Hippocampal formation (tissue), 2 donors: ENCODE data around the gene IL1RL2.
A peak's percentile ranks its signal among the peaks of the same experiment; 100 is the strongest.

Experiments
- DNase-seq, 2 donors: peaks; one replicate each; lab custom pipeline; 2025; lab: John Stamatoyannopoulos, UW

The IL1RL2 gene

DNA sequence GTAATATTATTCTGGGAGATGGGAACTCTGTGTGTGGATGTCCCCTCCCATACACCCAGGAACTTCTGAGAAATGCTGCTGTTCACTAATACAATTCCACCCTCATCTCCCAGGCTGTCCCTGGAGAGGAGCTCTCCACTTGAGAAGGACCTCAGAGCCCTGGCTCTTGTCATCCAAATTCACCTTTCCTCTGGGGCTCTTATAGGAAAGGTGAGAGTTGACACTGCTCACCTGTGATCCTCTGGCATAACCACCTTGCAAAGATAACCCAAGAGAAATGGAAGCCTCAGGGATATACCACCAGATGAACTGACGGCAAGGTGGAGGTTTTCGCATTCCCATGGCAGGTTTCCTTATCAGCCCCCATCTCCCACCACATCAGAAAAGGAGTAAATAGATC, 52.0 kb downstream of the IL1RL2 start:
- no peak for DNase-seq

DNA sequence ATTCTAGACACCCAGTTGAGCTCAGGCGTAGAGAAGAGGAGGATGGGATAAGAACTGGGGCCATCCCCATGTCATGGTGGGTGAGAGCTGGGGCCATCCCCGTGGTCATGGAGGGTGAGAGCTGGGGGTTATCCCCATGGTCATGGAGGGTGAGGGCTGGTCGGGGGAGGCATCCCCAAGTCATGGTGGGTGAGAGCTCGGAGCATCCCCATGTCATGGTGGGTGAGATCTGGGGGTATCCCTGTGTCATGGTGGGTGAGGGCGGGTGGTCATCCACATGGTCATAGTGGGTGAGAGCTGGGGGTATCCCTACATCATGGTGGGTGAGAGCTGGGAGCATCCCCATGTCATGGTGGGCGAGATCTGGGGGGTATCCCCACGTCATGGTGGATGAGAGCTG, 52.5 kb downstream of the IL1RL2 start:
- DNase-seq, result no peak

- peak; percentile 71 to 74 for DNase-seq
These were observed 54.0 kb downstream of the IL1RL2 start for GRCh38 chr2:102240640-102241370.

DNA sequence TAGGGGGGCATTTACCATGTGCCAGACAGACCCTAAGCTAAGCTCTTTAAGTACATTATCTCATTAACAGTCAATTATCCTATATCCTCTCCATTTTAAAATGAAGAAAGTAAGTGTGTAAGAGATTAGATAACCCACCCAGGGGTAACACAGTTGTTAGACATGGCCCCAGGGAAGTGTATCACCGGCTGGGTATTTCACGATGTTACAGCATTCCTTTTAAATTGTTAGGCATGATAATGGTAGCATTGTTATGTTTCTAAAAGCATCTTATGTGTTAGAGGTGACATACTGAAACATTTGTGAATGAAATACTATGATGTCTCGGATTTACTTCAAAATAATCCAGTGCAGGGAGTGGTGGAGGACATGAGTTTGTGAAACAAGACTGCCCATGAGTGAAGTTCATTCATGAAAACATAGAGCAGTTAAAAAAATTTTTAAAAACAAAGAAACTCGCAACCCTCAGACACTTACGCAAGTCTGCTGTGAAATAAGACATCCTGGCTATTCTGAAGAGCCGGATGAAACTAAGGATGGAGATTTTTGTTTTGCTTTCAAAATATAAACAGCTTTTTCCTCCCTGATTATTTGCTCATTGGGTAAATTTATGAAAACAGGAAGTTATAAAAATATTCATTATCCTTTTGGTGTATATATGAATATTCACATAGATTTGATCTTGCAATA, 54.9 kb downstream of the IL1RL2 start:
- DNase-seq, result no peak

DNA sequence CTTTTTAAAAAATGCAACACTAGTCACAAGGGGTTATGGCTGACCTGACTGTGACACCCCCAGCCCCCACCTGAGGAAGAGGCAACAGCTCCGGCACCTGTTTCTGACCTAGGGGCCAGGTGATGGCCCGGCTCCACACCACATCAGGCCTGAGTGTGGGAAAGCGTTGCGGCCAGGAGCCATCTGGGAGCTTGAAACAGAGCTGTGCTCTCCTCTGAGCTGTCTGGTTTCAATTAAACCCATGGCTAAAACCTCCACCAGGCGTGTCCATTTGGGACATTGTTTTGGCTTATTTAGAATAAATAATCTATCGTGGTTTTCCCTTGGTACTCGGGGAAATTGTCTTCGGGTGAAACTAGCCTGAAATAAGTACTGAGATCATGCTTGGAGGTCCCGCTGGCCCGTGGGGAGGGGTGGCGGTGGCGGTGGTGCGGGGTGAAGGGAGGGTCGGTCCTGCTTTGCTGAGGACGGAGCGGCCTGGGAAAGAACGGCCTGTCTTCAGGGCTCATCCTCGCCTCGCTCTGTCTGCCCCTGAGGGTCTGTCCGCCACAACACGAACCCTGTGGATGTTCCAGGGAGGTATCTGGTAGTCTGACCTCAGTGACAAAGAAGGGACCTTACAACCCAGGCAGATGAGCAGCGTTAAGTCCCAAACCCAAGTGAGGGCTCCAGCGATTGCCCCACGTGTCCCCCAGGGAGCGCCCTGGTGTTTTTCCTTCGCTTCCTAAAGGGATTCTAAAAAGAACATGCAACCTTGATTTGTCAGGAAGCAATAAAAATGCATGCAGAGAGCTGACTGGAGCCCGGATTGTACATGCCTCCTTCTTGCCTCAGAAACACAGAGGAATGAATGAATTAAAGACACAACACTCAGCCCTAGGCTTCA, 58.7 kb downstream of the IL1RL2 start:
- DNase-seq, result no peak

- no peak for DNase-seq
These were observed 63.5 kb downstream of the IL1RL2 start for GRCh38 chr2:102250278-102250821.

DNA sequence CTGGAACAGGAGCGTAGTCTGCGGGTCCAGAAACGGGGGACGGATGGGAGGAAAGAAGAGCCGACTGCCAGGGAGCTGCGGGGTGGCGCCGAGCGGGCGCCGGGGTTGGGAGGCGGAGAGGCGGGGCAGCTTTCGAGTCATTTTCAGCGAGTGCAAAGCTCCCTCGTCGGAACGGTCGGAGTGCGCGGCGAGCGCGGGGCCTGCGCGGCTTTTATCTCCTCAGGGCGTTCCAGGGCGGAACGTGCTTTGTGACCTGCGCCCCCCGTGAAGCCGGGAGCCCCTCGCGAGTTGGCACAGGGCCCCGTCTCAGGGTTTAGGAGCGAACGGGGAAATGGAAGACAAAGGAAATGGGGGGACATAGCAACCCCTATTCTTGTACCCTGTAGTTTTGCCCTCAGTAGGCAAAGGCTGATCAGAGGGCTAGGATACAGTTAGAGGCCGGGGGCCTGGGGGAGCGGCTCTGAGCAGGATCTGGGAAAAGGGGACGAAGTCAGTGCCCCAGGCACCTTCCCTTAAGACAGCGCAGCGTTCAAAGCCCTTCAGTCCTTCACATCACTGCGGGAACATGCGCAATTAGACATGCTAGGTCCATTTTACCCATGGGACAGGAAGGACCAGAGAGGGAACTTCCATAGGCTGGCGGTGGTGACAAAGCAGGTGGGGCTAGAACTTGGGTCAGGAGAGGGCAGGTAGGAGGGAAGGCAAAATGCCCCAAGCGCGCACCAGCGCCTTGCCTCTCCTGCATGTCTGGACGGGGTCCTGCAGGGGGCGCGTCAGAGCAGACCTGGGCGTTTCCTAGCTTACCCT, 64.4 kb downstream of the IL1RL2 start:
- DNase-seq, result no peak

- no peak for DNase-seq
These were observed 65.0 kb downstream of the IL1RL2 start for GRCh38 chr2:102251849-102252203.

DNA sequence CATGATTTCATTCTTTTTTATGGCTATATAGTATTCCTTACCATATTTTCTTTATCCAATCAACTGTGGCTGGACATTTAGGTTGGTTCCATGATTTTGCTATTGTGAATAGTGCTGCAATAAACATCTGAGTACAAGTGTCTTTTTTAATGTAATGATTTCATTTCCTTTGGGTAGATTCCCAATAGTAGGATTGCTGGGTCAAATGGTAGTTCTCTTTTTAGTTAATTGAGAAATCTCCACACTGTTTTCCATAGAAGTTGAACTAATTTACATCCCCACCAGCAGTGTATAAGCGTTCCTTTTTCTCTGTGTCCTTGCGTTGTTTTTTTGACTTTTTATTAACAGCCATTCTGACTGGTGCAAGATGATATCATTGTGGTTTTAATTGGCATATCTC, 65.4 kb downstream of the IL1RL2 start:
- no peak for DNase-seq

DNA sequence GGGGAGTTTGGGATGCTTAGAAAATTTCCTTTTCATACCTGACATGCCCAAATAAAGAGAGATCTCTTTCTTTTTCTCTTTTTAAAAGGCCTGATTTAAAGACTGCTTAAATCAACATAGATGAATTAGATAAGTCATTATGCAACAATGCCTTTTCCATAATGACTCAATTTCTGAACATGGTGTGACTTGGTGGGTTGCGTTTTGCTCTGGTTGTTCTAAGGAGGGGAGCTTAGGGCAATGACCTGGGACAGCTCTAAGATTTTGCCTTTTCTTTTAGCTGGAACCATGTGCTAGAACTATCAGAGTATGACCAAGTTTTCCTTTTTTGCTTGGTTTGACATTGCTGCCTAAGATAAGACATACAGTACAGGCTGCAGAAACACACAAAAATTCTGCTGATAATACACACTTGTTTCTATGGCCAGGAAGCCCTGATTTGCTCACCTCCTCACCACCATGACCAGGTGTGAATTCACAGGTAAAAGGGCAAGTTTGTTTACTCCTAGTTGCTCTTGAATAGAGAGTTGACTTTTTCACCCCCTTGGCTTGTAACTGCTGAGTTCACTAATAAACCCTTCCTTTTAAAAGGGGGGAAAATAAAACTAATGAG, 66.4 kb downstream of the IL1RL2 start:
- DNase-seq, result no peak

DNA sequence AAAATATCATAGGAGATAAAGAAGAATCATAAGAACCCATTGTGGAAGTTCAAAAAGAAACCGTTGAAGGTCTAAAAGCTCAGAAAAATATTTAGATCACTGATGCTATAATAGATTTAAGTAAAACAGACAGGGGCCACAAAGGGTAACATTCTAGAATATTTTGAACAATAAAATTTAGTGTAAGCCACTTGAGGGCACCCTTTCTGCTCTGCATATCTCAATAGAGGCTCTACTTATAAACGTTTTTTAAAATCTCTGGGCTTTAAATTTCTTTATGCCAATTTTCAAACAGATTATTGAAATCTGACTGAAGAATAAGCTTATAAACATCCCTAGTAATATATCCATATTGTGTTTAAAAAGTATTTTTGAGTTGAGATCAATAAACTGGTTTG, 66.9 kb downstream of the IL1RL2 start:
- DNase-seq, result no peak

DNA sequence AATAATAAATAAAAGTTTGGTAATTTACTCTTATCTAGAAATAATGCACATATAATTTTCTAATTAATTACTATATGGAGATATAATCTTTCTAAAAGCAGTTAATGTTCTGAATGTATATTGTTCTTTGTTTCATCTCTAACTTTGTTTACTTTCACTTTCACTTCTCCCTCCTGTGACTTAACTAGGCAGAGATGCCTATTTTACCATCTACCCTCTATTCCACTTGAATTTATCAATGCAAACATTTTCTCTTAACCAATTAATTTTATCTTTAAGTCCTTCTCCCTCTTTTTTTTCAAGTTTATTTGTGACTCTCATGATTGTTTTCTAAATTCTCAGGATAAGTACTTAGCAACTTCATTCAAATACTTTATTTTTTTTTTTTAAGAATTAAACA, 69.5 kb downstream of the IL1RL2 start:
- no peak for DNase-seq

DNA sequence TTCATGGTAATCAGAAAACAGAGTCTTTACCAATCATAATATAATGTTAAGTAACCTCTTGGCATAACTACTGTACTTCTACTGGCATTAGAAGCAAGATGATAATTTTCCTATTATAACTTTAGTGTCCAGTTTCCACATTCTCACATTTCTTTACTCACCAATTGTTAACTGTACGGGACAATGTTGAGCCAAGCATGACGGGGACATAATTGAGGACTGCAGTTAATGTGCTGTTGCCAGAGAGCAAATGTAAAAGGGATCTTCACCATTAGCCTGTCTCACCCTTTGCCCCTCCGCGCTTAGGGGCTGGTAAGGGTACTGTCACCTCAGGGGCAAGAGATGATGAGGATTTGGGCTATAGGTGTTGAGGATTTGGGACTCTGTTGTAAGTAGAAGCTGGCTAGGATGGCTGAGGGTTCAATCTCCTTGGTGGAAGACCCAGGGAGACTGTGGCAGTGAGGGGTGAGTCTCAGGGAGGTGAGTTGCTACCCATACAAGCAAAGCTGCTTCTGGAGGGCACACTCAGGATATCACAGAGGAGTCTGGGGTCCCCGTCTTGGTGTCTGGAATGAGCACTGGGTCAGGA, 70.1 kb downstream of the IL1RL2 start:
- no peak for DNase-seq

- DNase-seq, result no peak
These were observed 71.2 kb downstream of the IL1RL2 start for GRCh38 chr2:102258025-102258385.

- no peak for DNase-seq
These were observed 71.7 kb downstream of the IL1RL2 start for GRCh38 chr2:102258386-102259074.

DNA sequence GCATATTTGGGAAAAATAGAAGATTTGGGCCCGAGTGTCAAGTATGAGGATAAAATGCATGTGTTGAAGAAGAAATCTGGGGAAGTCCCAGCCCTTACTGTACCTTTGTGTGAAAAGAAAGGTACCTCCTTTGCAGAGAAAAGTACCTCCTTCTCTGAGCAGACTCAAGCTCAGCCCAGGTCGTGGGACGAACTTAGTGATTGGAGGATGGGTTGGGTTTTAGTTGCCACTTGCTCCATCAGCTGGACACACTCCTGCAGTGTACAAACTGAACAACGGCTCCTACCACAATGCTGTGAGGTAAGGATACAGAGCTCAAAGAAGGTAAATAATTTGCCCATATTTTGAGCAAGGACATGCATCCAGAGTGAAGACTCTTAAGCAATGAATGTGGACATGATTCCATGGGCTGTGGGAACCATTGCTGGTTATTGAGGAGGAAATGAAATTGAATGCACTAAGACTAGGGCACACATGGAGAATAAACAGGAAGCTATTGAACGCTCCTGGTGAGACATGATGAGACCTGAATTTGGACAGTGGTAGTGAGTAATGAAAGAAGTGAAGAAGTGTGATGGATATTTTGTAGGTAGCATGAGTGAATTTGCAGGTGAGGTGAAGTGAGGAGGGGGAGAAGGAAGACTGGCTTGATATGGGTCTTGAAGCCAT, 74.8 kb downstream of the IL1RL2 start:
- no peak for DNase-seq

- no peak for DNase-seq
These were observed 75.7 kb downstream of the IL1RL2 start for GRCh38 chr2:102262216-102263129.

DNA sequence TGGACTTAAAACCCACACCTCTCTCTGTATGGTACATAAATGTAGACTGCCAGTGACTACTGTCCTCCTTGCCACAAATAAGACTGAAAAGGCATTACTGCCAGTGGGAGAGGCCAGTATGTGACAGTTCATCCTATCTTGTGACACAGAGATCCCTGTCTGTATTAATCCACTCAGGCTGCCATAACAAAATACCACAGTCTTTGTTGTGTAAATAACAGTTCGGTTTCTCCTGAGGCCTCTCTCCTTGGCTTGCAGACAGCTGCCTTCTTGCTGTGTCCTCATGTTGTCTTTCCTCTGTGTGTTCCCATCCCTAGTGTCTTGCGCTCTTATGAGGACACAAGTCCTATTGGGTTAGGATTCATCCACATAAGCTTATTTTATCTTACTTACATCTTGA, 78.1 kb downstream of the IL1RL2 start:
- DNase-seq, result no peak

DNA sequence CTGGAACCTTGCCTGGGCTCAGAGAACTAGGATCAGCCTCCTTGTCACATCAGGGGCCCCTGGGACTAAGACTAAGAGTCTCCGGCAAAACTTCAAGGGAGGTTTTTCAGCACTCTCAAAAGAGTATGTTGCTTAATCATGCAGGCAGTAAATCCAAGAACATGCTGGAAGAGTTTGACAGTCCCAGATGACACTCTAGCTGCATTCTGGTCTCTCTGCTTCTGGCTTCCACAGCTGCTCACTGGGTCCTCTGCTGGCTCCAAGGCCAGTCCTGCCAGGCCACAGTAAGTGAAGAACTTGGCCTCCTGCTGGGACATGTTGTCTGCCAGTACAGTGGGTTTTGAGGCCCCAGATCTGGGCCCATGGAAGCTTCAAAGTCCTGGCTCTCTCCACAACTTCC, 79.4 kb downstream of the IL1RL2 start:
- no peak for DNase-seq
